Measurements from ENCODE around the gene C4orf46. TPM values are rescaled to one million over a fixed set of nuclear protein-coding genes. Genes with fewer than 3 reads are reported as not detected.

Gene C4orf46
- total RNA-seq, 1 donor from 2014 or later, result 4.4 TPM

DNA sequence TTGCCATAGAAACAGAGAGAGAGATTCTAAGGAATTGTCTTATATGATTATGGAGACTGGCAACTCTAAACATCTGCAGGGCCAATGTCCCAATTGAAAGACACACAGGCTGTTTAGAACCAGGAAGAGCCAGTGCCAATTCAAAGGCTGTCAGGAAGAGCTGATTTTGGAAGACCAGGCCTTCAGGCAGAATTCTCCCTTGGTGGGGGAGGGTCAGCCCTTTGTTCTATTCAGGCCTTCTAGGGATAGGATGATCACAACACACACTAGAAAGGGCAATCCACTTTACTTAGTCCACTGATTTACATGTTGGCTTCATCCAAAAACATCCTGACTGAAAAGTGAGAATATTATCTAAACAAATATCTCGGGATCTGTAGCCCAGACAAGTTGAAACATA lies 15.2 kb downstream of the C4orf46 start:
- DNase-seq (ENCODE audit: low read depth in 2 of 2), result no peak

DNA sequence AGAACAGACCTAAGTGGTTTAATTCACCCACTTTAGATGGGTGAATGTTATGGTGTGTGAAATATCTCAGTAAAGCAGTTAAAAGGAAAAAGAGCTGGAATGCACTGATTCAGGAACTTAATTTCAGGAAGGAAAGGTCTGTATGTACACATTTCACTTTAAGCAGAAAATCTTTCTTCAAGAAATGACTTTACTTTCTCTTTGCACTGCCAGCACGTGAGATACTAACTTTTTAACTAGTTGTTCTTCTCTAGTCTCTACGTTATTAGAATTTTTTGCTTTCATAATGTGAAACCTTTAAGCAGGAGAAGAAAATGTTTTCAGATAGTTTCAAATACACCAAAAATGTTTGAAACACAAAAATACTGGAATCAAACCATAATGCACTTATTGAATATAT lies 18.8 kb downstream of the C4orf46 start:
- DNase-seq (ENCODE audit: low read depth in 2 of 2), result peak in 1 of 2 donors; percentile 1

DNA sequence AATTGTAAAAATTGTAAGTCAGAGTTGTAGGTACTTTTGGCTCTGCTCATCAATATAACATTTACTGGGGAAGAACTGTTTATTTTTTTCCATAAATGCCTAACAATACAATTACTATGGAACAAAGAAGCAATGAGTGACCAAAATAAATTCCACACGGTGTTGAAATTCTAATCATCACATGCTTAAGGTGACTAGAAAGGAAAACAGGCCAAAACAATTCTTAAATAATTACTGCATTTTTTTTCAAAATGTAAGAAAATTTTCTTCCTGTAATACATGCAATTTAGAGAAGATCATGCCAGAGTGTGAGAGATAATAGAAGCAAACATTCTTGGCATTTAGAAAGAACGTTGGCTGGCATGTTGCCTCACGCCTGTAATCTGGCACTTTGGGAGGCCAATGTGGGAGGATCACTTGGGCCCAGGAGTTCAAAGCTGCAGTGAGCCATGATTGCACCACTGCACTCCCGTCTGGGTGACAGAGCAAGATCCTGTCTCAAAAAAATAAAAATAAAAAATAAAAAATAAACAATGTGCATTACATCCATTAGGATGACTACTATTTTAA lies 22.5 kb downstream of the C4orf46 start:
- DNase-seq (ENCODE audit: low read depth in 2 of 2), result no peak

DNA sequence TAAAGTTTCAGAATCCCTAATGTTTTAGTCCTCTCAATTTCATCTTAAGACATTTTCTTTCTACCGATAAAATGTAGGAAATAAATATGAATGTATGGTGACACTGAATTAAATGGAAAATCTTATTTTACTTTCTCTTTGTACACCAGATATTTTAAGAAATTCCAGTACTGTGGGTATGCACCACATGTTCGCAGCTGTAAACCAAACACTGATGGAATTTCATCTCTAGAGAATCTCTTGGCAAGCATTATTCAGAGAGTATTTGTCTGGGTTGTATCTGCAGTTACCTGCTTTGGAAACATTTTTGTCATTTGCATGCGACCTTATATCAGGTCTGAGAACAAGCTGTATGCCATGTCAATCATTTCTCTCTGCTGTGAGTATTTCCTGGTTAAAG lies 26.9 kb downstream of the C4orf46 start:
- no peak for DNase-seq (ENCODE audit: low read depth in 2 of 2)

DNA sequence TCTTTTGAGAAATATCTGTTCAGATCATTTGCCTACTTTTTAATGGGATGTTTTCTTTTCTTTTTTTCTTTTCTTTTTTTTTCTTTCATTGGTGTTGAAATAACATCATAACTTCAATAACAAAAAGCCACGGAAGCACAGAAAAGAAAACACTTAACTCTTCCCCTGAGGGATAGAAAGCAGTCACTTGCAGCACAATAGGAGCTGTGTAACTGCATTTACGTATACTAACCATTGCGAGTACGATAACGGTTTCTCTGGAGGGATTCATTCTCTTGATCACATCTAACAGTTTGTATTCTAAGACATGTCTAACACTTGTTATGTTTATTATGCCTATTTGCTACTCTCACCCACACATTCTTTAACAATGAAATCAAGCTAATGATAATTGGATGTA lies 27.3 kb downstream of the C4orf46 start:
- no peak for DNase-seq (ENCODE audit: low read depth in 2 of 2)

DNA sequence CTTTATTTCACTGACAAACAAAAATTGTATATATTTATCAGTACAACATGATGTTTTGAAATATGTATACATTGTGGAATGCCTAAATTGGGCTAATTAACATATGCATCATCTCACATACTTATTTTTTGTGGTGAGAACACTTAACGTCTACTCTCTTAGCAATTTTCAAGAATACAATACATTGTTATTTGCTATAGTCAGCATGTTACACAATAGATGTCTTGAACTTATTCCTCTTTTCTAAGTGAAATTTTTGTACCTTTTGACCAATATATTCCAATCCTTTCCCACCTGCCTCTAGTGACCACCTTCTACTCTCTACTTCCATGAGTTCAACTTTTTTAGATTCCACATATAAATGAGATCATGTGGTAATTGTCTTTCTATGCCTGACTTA lies 35.1 kb downstream of the C4orf46 start:
- no peak for DNase-seq (ENCODE audit: low read depth in 2 of 2)

DNA sequence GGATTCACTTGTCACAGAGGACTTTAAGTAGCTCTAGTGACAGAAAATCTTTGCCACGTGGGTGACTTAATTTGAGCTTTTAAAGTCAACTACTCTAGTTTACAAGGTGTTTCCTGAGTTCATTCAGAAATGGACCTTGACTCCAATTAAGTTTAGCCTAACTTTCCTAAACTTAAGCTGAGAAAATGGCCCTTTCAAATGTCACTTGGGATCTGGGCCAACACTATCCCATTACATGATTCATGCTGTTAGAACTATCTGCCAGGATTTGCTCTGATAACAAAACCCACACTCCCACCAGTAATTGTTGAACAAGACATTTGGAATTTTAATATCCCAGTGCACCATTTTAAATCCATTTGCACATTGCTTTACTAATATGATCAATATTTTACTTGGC lies 40.8 kb downstream of the C4orf46 start:
- peak in 1 of 2 donors; percentile 4 for DNase-seq (ENCODE audit: low read depth in 2 of 2)

DNA sequence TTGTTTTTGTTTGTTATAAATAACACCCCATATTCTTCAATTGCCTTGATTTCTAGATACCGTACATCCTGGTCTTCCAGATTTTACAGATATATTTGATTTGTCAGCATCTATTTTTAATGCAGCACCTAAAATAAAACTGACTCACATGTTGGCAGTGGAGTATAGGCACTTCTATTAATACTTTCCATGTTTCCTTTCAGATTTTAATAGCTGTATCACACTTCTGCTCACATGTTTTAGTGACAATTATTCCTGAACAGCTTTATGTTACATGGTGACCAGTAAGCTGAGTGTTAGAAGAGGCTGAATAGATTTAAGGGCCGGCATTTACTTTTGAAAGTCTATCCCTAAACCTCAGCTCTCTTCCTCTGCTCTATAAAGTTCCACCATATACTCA lies 46.1 kb downstream of the C4orf46 start:
- DNase-seq (ENCODE audit: low read depth in 2 of 2), result no peak

DNA sequence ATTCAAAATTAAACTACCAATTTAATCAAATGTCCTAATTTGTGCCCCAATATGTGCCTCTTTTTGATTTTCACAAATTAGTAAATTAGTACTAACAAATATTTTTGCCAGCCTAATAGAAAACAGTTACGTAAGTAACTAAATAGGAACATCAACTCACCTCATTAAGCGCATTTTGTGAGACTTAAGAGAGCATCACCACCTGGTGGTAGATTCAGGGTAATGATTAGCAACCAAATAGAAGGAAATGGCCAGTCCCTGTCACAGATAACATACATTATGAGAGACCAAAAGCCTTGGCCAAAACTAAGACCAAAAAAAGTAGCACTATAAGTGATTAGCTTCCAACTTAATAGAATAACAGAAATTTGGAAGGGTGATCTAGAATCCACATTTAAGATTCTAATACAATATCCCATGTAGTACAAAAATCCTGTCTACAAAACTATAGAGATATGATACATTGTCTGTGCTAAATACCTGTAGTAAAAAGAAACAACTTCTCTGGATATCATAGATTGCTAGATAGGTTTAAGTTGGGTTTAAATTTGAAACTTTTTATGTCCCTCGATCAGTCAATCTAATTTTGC lies 46.7 kb downstream of the C4orf46 start:
- DNase-seq (ENCODE audit: low read depth in 2 of 2), result peak; percentile 75 to 80

DNA sequence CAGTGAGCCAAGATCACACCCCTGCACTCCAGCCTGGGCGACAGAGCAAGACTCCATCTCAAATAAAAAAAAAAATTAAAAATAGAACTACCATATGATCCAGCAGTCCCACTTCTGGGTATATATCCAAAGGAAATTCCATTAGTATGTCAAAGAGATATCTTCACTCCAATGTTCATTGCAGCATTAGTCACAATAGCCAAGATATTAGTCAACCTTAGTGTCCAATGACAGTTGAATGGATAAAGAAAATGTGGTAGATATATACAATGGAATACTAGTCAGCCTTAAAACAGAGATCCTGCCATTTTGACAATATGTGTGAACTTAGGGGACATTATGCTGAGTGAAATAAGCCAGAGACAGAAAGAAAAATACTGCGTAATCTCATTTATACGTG lies 49.4 kb downstream of the C4orf46 start:
- no peak for DNase-seq (ENCODE audit: low read depth in 2 of 2)

DNA sequence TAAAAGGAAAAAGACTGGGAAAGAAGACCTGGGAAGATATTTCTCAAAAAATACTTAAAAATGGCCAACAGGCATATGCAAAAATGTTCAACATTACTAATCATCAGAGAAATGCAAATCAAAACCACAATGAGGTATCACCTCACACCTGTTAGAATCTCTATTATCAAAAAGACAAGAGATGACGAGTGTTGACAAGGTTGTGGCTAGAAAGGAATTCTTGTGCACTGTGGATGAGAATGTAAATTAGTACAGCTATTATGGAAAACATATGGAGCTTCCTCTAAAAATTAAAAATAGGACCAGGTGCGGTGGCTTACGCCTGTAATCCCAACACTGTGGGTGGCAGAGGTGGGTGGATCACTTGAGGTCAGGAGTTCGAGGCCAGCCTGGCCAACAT lies 50.0 kb downstream of the C4orf46 start:
- no peak for DNase-seq (ENCODE audit: low read depth in 2 of 2)

DNA sequence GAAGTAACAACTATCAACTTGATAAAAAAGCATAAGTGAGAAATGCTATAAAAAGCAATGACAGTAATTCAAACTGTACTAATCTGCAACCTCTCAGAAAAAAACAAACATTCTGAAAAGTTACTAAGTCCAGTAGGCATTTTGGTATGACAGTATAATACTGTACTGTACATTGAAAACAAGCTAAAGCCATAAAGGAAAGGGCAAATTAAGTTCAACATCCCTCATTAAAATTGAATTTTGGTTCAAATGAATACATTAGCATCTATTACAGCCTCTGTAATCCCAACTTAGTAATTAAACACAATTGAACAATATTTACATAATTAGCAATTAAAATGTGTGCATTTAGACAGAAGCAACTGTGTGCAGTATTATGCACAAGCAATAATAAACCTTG lies 53.7 kb downstream of the C4orf46 start:
- no peak for DNase-seq (ENCODE audit: low read depth in 2 of 2)

Other genes with a start within 250 kb of the C4orf46 start
- gene RXFP1, start 150.0 kb downstream of the C4orf46 start, total RNA-seq, result 0.22 TPM in 1 of 2 replicates, not detected in the other
- gene ETFDH, start 409 bp upstream of the C4orf46 start, total RNA-seq, result 9.8 and 12.3 TPM in 2 replicates
- 13.9 and 15.9 TPM in 2 replicates for gene PPID, start 51.5 kb upstream of the C4orf46 start, total RNA-seq
- 21.6 and 42.3 TPM in 2 replicates for gene FNIP2, start 97.1 kb upstream of the C4orf46 start, total RNA-seq

Measured in lung microvascular endothelial cell (primary cell).